Mesothelial cell of epicardium (in vitro differentiated cells): ENCODE measurements around the gene TMX2. TPM values are rescaled to one million over a fixed set of nuclear protein-coding genes. Genes with fewer than 3 reads are reported as not detected.

Experiments used
- DNase-seq, 2 experiments: peaks; one replicate each; pipeline ENCODE4 v3.0.0; 2021; ENCODE audit warnings: low spot score in 2 of 2; ENCODE audit not compliant: unreplicated experiment in 2 of 2
- H3K27ac Mint-ChIP-seq: 2 replicates; pipeline ENCODE4 v1.8.0; 2021; ENCODE audit warnings: mixed read lengths
- H3K27me3 Mint-ChIP-seq: 2 replicates; pipeline ENCODE4 v1.8.0; 2021; ENCODE audit warnings: low read depth, mixed read lengths
- H3K36me3 Mint-ChIP-seq: 2 replicates; pipeline ENCODE4 v1.8.0; 2021; ENCODE audit warnings: mixed read lengths
- H3K4me1 Mint-ChIP-seq: 2 replicates; pipeline ENCODE4 v1.8.0; 2021; ENCODE audit warnings: mixed read lengths
- H3K4me3 Mint-ChIP-seq: 2 replicates; pipeline ENCODE4 v1.8.0; 2021; ENCODE audit warnings: mild to moderate bottlenecking, moderate library complexity, mixed read lengths
- H3K9me3 Mint-ChIP-seq: 2 replicates; pipeline ENCODE4 v1.8.0; 2021; ENCODE audit warnings: mixed read lengths
- total RNA-seq: library from RNA; stranded (reverse); gene quantifications from 3 replicates; pipeline ENCODE4 v1.2.1, GENCODE V29; 2021
- TF ChIP-seq, protein P1 (sequence below): fragments of 200-600 bp; sonication (generic); IDR thresholded peaks from one replicate; pipeline ENCODE4 v1.5.0; 2021; ENCODE audit warnings: antibody characterized with exemption; ENCODE audit not compliant: unreplicated experiment

Gene TMX2
- total RNA-seq, 1 donor from 2014 or later: 62.8 TPM

GRCh38 chr11:57727185-57727584 is 14.8 kb downstream of the TMX2 start:
- H3K4me3 Mint-ChIP-seq: no peak overlapping the region
- H3K27ac Mint-ChIP-seq: peak overlapping the region; percentile 45
- TF ChIP-seq, protein P1, sequence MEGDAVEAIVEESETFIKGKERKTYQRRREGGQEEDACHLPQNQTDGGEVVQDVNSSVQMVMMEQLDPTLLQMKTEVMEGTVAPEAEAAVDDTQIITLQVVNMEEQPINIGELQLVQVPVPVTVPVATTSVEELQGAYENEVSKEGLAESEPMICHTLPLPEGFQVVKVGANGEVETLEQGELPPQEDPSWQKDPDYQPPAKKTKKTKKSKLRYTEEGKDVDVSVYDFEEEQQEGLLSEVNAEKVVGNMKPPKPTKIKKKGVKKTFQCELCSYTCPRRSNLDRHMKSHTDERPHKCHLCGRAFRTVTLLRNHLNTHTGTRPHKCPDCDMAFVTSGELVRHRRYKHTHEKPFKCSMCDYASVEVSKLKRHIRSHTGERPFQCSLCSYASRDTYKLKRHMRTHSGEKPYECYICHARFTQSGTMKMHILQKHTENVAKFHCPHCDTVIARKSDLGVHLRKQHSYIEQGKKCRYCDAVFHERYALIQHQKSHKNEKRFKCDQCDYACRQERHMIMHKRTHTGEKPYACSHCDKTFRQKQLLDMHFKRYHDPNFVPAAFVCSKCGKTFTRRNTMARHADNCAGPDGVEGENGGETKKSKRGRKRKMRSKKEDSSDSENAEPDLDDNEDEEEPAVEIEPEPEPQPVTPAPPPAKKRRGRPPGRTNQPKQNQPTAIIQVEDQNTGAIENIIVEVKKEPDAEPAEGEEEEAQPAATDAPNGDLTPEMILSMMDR: no peak
- H3K27me3 Mint-ChIP-seq: no peaks in the 10 kb centered on the region
- H3K36me3 Mint-ChIP-seq: no peaks in the 10 kb centered on the region
- H3K9me3 Mint-ChIP-seq: no peaks in the 10 kb centered on the region
- H3K4me1 Mint-ChIP-seq: no peaks in the 10 kb centered on the region
- DNase-seq: no peak

GRCh38 chr11:57728829-57729228 is 16.4 kb downstream of the TMX2 start:
- Mint-ChIP-seq H3K9me3 (no peaks in the 10 kb centered on the region), H3K4me3 (no peak overlapping the region), H3K27ac (no peak overlapping the region), H3K36me3 (no peaks in the 10 kb centered on the region), H3K27me3 (no peaks in the 10 kb centered on the region), H3K4me1 (no peaks in the 10 kb centered on the region)
- TF ChIP-seq, protein P1: no peak
- no peak for DNase-seq

DNA sequence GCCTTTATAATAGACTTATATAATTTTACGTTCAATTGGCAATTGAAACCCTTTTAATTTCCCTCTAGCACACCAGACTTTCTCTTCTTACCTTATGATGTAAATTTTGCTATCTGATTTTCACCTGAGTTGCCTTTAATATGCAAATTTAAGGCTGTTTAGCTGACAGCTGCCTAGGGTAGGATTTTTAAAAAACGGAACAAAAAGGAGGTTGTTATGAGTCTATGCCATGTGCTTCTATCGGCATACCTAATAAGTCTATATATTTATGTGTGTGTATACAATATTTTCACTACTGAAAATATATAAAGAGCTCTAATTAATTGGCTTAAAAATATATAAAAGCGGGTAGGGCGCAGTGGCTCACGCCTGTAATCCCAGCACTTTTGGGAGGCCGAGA is 17.1 kb downstream of the TMX2 start:
- no peak overlapping the region for H3K4me3 Mint-ChIP-seq
- TF ChIP-seq, protein P1: no peak
- DNase-seq: no peak
- no peak overlapping the region for H3K27ac Mint-ChIP-seq
- H3K27me3 Mint-ChIP-seq: no peaks in the 10 kb centered on the region
- no peaks in the 10 kb centered on the region for H3K9me3 Mint-ChIP-seq
- no peaks in the 10 kb centered on the region for H3K36me3 Mint-ChIP-seq
- no peaks in the 10 kb centered on the region for H3K4me1 Mint-ChIP-seq

GRCh38 chr11:57732661-57733060 is 20.3 kb downstream of the TMX2 start:
- no peak overlapping the region for H3K27ac Mint-ChIP-seq
- peaks cover 6% of the 10 kb centered on the region for H3K36me3 Mint-ChIP-seq
- H3K4me3 Mint-ChIP-seq: no peak overlapping the region
- no peaks in the 10 kb centered on the region for H3K27me3 Mint-ChIP-seq
- no peaks in the 10 kb centered on the region for H3K4me1 Mint-ChIP-seq
- TF ChIP-seq, protein P1: no peak
- no peak for DNase-seq
- H3K9me3 Mint-ChIP-seq: no peaks in the 10 kb centered on the region

DNA sequence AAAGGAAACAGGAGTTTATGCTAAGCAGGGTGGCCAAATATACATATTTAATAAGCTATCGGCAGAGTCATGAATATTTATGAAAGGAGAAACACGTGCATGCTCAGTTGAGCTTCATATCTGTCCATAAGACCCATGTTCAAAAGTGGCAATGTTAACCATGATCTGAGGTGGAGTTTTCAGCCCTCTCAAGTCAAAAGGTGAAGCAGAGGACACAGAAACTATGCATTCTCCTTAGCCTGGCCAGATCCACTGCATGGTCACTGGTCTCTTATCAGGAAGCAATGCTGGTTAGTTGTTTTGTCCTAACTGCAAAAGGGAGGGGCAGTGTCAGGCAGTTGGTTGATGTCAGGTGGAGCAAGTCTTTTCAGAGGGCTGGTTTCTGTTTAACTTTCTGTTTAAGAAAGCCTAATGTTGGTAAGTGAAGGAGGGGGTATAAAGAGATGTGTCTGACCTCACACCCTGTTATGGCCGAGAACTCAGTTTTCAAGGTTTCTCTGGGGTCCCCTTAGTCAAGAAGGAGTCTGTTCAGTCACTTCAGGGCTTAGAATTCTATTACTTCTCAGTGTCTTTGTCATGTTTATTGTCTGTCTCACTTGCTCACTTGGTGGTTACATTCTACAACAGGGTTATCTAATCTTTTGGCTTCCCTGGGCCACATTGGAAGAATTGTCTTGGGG is 23.4 kb downstream of the TMX2 start:
- Mint-ChIP-seq H3K36me3 (peaks cover 13% of the 10 kb centered on the region), H3K4me1 (no peaks in the 10 kb centered on the region), H3K27me3 (no peaks in the 10 kb centered on the region), H3K9me3 (no peaks in the 10 kb centered on the region), H3K27ac (no peak overlapping the region), H3K4me3 (no peak overlapping the region)
- TF ChIP-seq, protein P1: no peak
- DNase-seq: no peak
